Measurements from ENCODE around the gene OCA2.

Gene OCA2

DNA sequence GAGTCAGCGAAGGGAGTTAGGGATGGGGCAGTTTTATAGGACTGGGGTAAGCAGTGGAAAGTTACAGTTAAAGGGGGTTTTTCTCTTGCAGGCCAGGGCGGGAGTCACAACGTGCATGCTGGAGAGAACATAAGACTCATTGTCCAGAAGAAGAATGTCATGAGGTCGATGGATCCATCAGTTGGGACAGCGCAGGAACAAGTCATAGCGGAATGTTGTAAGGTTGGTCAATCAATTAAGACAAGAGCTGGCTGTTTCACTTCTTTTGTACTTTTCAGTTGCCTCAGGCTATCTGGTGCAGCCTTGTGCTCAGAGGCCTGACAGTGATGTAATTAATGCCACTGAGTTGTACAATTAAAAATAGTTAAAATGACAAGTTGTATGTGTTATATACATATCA lies 165.6 kb downstream of the OCA2 start:
- no peak for DNase-seq

DNA sequence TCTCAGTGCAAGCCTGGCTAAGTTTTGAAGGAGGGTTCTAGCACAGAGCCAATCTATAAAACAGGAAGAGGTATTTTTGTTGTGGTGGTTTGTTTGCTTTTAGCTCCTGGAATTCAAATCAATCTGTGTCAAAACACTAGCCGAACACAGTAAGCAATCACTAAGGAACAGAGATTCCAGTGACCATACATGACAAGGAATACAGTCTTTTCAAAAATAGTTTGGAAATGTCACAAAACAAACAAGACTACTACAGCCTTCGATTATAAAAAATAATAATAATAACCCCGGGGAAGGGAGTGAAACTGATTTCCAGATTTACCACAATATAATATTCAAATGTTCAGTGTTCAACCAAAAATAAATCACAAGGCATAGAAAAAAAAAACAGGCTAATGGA lies 166.5 kb downstream of the OCA2 start:
- no peak for DNase-seq

DNA sequence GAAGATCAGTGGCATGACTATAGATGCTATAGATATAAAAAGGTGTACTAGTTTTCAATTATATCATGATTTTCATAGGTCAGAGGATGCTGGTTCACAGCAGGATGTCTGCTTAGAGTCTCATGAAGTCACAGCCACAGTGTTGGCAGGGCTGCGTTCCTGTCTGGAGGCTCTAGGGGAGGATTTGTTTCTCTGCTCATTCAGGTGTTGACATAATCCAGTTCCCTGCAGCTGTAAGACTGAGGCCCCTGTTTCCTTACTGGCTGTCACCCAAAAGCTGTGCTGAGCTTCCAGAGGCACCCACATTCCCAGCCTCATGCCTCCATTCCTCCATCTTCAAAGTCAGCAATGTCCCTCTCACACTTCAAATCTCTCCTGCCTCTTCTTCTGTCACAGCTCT lies 170.7 kb downstream of the OCA2 start:
- DNase-seq = no peak

DNA sequence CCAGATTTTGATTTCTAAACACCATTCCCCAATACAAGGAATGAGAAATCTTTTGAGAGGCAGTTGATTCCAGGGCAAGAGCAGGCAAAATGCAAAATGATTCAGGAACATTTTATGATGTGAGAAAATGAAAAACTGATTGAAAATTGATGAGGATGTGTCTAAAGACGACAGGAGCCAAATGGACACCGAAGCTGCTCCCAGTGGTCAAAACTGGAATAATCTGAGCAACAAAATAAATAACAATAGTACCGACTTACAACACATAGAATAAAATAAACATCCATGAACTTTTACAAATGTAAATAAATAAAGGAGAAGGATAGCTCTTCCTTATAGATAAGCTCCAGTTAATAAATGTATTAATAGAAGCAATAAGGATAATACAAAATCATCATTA lies 186.8 kb downstream of the OCA2 start:
- no peak for DNase-seq

DNA sequence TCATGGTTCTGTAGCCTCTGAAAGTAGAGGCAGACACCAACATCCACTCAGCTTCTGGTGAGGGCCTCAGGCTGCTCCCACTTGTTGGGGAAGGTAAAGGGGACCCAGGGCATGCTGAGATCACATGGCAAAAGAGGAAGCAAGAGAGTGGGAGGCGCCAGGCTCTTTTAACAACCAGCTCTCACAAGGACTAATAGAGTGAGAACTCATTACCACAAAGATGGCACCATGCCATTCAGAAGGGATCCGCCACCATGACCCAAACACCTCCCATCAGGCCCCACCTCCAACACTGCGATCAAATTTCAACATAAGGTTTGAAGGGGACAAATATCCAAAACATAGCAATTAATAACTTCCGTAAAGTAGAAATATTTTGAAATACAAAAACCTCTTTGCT lies 192.3 kb downstream of the OCA2 start:
- DNase-seq = no peak

DNA sequence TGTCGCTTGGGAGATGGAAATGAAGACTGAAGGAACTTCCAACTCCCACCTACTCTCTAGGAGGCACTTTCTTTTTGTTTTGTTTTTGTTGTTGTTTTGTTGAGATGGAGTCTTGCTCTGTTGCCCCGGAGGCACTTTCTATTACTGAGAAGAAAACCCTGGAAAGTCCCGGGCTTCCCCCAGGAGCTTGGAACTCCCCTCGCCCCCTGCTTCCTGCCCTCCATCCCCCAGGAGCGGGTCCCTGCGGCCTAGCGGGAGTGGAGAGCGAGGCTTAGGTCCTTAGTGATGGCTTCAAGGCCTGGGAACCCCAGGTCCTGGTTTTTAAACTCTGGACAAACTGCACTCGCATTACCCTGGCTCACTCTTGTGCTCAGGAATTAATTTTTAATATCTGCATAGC lies 195.7 kb downstream of the OCA2 start:
- DNase-seq = no peak

DNA sequence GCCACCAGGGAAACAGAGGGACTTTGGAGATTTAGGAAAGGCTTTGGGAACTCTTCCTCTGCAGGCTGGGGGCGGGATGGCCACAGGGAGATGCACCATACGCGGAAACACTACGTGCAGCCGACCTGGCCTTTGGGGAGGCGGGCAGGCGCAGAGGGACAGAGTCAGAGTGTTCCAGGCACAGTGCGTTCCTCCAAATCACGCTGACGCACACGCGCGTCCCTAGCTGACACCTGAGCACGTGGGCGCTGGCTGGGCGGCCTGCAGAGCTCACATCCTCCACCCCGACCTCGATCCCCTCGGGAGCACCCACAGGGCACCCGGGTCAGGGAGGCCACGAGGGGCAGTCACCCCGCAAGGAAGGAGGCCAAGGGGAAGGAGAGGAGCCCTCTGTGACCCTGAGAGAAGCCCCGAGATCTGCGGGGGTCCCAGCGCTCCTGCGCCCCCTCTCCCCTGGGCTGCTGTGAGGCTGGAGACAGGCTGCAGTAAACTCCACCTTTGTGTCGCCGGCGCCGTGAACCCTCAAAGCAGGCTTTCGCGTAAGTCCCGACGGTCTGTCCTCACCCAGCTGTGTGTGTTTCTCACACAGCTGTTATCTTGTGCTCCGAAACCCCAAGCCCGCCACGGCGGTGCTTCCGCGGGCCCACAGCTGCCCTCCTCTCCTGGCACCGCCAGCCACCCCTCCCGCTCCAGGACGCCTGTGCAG lies 196.3 kb downstream of the OCA2 start:
- DNase-seq = no peak

DNA sequence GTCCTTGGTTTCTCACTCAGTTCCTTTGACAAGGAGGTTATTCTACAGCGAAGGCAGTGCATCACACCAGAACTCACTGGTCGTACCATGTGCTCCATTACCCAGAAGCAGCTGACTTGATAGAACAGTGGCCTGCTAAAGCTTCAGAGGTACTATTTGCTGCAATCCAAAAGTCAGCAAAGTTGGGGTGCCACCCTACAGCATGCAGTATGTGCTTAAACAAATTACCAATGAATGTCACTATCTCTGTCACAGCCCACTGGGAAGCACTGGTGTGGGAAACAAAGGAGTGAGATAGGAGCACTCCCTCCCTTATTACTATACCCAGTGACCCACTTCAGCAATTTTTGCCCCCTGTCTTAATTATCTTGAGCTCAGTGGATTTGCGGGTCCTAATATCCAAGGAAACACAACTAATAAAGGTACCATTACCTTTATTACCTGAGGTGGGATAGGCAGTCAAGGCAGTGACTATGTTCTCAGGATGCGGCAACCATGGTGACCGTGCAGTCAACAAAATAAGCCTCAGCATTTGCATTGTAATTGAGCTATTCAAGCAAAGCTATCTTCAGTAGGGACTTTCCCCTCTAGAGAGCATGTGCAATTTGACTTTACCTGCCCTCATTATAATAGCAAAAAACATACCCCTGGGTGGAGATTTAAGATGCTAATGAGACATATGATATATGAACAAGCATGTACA lies 199.4 kb downstream of the OCA2 start:
- no peak for DNase-seq

DNA sequence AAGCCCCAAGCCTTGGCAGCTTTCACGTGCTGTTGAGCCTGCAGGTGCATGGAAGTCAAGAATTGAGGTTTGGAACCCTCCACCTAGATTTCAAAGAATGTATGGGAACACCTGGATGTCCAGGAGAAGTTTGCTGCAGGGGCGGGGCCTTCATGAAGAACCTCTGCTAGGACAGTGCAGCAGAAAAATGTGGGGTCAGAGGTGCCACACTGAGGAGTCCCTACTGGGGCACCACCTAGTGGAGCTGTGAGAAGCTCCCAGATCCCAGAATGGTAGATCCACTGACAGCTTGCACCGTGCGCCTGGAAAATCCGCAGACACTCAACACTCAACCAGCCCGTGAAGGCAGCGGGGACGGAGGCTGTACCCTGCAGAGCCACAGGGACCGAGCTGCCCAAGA lies 201.6 kb downstream of the OCA2 start:
- no peak for DNase-seq

DNA sequence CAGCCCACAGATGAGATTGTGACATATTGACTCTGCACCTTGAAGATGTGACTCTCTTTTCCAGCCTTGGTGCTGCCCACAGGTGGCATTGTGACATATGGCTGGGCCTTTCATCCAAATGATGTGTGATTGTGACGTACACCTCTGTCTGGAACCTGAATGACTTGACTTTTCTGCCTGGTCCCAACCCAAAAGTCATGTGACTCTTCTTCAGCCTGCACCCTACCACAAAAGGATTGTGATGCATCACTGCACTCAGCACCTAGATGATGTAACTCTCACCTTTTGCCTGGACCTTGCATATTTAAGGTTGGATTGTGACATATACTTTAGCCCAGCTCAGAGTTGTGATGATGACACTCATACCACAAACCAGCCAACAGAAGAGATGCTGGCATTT lies 204.5 kb downstream of the OCA2 start:
- DNase-seq = no peak

DNA sequence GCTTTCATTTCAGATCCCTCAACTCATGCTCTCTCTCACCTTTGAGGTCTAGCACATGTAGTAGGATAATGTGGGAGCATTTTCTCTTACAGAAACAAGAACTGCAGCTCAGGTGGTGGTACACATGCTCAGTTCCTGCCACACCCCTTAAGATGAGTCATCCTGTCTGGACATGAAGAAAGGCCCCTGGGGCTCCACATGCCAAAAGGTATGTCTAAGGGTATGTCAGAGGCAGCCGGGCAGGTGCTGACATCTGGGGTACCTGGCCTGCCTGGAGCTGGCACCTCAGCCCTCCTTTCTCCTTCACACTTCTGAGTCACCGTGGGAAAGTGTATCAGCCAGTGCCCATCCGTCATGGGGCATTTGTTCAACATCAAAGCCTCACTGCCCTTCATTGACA lies 209.9 kb downstream of the OCA2 start:
- DNase-seq = no peak

DNA sequence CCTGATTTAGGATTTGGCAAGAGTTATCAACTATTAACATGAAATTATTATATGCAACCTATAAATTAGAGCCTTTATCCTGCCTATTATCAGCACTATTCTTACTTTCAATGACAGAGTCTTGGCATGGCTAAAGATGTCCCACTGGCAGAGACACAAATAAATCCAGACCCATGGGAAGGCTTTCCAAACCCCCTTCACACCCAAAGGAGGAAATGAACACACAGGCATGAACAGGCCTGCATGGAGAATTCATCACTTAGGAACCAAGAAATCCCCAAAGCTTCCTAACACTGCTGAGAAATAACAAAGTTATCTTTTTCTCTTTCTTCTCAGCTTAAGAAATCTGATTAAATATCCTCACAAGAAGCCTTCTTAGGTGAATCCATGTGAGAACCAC lies 213.9 kb downstream of the OCA2 start:
- no peak for DNase-seq

DNA sequence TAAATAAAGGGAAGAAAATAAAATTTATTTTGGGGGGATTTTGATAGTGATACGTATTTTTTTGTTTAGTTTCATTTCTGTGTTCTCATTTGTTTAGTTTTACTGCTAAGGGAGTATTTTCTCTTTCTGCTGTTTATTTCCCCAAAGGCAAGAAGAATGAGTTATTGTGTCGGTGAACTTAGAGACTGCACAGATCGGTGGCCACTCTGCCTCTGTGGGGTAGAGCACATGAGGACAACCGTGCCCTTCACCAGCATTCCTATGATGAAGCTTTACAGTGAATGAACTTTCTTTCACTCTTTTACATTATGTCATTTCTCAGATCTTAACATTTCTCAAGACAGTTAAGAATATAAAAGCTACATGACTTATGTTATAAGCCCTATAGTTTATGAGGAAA lies 214.4 kb downstream of the OCA2 start:
- DNase-seq = no peak

DNA sequence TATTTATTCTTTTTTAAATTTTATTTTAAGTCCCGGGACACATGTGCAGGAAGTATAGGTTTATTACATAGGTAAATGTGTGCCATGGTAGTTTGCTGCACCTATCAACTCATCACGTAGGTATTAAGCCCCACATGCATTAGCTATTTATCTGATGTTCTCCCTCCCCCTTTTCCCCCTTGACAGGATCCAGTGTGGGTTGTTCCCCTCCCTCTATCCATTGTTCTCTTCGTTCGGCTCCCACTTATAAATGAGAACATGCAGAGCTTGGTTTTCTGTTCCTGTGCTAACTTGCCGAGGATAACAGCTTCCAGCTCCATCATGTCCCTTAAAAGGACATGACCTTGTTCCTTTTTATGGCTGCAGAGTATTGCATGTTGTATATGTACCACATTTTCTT lies 220.3 kb downstream of the OCA2 start:
- DNase-seq = no peak

DNA sequence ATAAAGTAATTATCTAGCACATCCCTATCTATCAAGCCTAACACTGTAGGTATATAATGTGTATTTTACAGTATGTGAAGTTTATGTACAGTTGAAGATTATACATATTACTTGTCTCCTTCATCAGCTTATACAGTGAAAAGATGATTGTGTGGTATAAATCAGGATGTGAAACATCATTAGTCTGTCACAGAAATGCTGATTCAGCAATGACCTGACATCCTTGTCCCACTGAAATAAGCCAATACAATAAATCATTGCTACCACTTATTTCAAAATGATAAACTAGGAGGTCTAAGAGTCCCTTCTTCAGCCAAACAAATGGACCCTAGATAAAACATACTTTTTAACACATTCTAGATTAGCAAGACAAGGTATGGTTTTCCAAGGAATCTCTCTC lies 225.3 kb downstream of the OCA2 start:
- DNase-seq = no peak

DNA sequence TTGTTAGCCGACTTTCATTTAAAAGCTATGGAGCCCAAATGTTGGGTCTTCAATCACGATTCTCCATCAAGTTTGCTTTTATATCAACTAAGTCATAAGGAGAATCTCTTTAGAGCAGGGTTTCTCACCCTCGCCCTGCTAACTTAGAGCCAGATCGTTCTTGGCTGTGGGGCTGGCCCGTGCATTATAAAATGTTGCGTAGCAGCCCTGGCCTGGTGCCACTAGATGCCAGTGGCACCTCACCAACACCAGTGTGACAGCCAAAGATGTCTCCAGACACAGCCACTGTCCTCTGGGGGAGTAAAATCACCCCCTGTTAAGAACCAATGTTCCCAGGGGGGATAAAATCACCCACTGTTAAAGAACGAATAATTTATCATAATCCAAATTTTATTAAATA lies 226.1 kb downstream of the OCA2 start:
- no peak for DNase-seq

DNA sequence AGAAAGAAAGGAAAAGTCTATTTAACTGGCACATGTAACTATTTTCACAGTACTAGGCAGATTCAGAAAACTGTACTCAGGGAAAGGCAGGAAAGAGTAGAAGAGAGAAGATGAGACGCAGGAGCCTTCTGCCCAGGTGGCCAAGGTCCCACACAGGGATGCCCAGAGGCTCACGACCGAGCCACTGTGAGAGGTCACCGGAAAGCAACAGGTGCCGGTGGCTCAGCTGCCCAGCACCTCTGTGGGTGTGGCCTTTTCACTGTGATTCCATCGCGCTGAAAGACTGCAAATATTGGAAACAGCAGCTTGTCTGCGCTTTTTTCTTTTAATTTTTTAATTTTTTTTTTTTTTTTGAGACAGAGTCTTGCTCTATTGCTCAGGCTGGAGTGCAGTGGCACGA lies 226.8 kb downstream of the OCA2 start:
- no peak for DNase-seq

DNA sequence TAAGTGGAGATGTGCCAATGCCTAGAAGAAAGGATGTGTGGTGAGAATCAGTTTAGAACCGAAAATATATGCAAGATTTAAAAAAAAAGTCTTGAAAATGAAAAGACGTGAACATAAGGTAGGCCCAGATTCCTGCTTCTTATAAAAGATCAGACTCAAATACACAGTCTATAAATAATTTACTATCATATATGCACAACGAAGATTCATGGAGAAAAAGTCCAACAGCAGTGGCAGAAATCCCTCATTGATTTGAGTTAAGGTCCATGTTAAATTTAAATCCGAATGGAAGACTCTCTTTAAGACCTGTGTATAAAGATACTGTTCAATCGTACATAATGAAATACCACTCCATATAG lies 227.2 kb downstream of the OCA2 start:
- no peak for DNase-seq

DNA sequence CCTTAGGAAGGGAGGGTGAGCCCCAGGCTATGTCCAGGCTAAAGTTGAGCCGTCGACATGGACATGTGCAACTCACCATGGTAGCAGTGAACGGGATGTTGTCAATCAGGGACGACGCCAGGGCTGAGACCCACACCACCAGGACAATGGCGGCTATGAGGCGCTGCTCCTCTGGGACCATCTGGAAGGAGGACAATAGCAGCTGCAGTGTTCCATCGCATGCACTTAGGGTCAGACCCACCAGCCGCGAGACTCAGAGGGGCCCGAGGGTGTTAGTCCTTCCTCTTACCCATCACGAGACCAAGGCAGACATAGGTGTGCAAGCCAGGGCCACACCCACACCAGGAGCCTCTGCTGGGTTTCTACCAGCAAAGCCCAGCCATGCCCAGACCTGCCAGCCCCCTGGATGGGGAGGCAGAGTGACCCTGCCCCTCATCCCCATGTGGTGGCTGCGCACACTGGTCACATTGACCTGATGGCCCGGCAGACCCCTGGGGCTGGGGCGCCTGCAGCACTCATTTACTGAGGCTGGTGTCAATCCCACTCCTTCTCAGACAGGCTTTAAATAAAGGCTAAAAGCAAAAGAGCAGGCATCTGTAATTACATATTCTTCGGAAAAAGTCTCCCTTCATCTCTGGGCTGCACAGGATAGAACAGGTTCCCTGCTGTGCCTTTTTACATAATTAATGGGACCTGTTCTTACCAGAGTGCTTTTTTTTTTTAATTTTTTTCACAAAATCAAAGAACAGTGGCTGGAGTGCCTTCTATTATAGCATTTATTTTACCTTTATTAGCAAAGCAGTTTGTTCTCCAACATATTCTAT lies 227.8 kb downstream of the OCA2 start:
- DNase-seq = no peak

DNA sequence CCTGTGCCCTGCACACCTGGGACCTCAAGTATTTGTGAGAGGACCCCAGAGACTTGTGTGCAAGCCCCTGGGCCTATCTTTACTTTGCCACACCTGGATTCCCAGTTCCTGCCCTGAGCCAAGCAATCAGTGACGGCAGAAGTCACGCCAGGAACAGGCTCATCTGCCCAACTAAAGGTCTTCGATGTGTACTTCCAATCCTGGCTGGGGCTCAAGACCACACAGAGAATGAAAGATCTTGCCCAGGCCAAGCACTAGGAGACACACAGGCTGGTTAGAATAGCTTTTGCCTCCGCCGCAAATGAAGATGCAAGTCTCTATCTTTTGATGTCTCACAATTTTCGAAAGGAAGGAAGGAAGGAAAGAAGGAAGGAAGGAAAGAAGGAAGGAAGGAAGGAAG lies 228.8 kb downstream of the OCA2 start:
- no peak for DNase-seq

DNA sequence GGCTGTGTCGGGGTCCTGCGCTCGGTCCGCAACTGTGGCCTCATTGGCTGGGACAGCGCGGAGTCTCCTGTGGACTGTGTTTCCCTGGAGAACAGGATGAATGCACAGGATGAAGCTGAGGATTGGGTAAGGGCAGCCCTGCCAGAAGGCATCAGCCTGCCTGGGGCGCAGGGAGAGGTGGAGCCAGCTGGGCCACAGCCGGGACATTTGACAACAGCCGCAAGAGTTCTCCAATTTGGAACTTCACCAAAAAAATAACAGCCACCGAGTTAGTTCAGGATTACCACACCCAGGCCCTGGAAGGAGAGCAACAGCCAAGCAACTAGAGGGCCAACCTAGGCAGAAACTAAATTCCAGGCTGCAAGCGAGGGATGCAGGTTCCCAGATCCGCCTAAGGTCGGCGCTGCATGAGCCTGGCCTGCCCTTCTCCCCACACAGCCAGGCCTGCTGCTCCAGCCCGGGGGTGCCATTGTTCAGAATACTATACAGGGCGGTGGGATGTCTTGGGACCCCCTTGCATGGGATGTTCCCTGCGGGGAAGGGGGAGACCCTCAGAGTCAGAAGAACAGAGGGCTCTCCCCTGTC lies 229.3 kb downstream of the OCA2 start:
- DNase-seq = no peak

DNA sequence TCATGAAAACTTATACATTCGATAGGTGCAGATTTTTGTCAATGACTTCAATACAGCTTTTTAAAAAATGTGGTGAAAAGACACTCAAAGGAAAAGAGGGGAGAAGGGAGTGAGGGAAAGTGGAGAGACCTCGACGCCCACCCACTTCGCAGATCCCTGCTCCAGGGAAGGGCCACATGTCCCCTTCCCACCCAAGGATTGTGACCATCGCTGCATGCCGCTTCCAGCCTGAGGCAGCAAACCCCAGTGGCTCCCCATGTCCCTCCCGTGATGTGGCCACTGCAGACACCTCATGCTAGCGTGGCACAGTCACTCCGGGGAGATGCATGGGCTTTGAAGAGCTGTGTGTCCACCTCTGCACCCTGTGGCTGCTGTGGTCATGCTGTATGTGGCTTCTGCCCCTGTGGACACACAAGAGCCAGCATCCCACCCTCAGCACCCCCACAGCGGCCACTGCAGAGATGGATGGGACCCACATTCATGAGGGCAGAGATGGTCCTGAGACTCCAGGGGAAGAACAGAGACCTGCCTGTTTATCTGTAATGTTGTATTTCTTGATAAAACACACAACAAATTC lies 230.2 kb downstream of the OCA2 start:
- no peak for DNase-seq

DNA sequence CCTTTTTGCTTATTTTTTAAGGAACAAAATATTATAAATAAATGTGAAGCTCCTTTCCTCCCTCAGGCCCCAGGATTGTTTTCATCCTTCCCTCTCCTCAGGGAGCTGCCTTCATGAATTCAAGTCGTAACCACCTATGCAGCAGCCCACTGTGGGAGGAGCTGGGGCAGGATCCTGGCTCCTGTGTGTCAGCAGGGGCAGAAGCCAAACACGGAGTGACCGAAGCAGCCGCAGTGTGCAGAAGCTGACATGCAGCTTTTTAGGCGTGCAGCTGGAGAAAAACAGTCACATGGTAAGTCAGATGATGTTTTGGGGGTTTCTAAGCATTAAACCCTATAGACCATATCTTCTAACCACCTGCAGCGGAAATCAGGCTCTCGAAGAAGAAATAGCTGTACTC lies 231.3 kb downstream of the OCA2 start:
- no peak for DNase-seq
